ENCODE data around the gene CEP72.

GRCh38 chr5:643351-643801 is 31.2 kb downstream of the CEP72 start:
- no peak for TF ChIP-seq BHLHE40 (IDR thresholded peaks at IDR 0.05; ENCODE audit: borderline replicate concordance)
- TF ChIP-seq TARDBP (IDR thresholded peaks at IDR 0.05) = no peak
- TF ChIP-seq NFRKB (IDR thresholded peaks at IDR 0.05) = no peak
- no peak for TF ChIP-seq ELF4 (IDR thresholded peaks at IDR 0.05)
- TF ChIP-seq HDGF (IDR thresholded peaks at IDR 0.05; ENCODE audit: borderline replicate concordance) = no peak
- TF ChIP-seq SP1 (IDR thresholded peaks at IDR 0.05) = no peak
- no peak for TF ChIP-seq FOXA1 (IDR thresholded peaks at IDR 0.05)
- TF ChIP-seq ARNT (IDR thresholded peaks at IDR 0.05) = no peak
- no peak for TF ChIP-seq PKNOX1 (IDR thresholded peaks at IDR 0.05)
